ENCODE measurements around the gene C16orf89.

DNA sequence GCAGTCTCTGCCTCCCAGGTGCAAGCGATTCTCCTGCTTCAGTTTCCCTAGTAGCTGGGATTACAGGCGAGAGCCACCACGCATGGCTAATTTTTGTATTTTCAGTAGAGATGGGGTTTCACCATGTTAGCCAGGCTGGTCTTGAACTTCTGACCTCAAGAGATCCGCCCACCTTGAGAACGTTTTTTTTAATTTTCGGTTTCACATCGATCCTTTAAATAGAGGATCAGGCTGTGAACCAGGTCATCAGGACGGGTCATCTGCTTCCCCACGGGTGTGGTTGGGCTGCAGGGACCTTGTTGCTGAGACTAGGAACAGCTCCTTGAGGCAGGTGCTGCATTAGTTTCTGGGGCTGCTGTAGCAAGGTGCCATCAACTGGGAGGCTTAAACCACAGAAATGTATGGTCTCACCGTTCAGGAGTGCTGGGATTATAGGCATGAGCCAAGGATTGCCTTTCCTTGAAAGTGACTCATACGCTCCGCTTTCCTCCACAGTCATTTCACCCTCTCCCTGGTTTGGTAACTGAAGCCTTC is 24.1 kb downstream of the C16orf89 start:
- TF ChIP-seq, protein P1, sequence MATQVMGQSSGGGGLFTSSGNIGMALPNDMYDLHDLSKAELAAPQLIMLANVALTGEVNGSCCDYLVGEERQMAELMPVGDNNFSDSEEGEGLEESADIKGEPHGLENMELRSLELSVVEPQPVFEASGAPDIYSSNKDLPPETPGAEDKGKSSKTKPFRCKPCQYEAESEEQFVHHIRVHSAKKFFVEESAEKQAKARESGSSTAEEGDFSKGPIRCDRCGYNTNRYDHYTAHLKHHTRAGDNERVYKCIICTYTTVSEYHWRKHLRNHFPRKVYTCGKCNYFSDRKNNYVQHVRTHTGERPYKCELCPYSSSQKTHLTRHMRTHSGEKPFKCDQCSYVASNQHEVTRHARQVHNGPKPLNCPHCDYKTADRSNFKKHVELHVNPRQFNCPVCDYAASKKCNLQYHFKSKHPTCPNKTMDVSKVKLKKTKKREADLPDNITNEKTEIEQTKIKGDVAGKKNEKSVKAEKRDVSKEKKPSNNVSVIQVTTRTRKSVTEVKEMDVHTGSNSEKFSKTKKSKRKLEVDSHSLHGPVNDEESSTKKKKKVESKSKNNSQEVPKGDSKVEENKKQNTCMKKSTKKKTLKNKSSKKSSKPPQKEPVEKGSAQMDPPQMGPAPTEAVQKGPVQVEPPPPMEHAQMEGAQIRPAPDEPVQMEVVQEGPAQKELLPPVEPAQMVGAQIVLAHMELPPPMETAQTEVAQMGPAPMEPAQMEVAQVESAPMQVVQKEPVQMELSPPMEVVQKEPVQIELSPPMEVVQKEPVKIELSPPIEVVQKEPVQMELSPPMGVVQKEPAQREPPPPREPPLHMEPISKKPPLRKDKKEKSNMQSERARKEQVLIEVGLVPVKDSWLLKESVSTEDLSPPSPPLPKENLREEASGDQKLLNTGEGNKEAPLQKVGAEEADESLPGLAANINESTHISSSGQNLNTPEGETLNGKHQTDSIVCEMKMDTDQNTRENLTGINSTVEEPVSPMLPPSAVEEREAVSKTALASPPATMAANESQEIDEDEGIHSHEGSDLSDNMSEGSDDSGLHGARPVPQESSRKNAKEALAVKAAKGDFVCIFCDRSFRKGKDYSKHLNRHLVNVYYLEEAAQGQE (IDR thresholded peaks at IDR 0.05; ENCODE audit: low read depth, low read length), result no peak
- TF ChIP-seq EZH2 (IDR thresholded peaks at IDR 0.05; ENCODE audit: borderline replicate concordance, control insufficient read depth, low read depth, low read length) (no peak), KDM1A (IDR thresholded peaks at IDR 0.05; ENCODE audit: borderline replicate concordance) (no peak), POLR2A (IDR thresholded peaks at IDR 0.05; ENCODE audit: low read depth, low read length) (no peak)

Data from GM12878 (cell line).